ENCODE measurements around the gene ANKRD42.

GRCh38 chr11:83282084-83282716, 88.7 kb downstream of the ANKRD42 start:
- TF ChIP-seq POLR2AphosphoS5 (IDR thresholded peaks at IDR 0.05), result no peak
- TF ChIP-seq, protein P1, sequence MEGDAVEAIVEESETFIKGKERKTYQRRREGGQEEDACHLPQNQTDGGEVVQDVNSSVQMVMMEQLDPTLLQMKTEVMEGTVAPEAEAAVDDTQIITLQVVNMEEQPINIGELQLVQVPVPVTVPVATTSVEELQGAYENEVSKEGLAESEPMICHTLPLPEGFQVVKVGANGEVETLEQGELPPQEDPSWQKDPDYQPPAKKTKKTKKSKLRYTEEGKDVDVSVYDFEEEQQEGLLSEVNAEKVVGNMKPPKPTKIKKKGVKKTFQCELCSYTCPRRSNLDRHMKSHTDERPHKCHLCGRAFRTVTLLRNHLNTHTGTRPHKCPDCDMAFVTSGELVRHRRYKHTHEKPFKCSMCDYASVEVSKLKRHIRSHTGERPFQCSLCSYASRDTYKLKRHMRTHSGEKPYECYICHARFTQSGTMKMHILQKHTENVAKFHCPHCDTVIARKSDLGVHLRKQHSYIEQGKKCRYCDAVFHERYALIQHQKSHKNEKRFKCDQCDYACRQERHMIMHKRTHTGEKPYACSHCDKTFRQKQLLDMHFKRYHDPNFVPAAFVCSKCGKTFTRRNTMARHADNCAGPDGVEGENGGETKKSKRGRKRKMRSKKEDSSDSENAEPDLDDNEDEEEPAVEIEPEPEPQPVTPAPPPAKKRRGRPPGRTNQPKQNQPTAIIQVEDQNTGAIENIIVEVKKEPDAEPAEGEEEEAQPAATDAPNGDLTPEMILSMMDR (IDR thresholded peaks at IDR 0.05), result no peak

All from sigmoid colon (tissue), 4 donors.